NT2/D1 (cell line): ENCODE measurements around the gene CDK5RAP1.

ENCODE experiments used
- DNase-seq: peaks from one replicate; pipeline ENCODE4 v3.0.0-alpha.2; 2011; ENCODE audit warnings: low read depth, low spot score
- H3K27me3 ChIP-seq: 2 replicates; pipeline ENCODE4 v1.6.0; 2011; ENCODE audit warnings: mild to moderate bottlenecking; ENCODE audit not compliant: insufficient read length, insufficient read depth
- H3K36me3 ChIP-seq: 2 replicates; pipeline ENCODE4 v1.6.1; 2011; ENCODE audit warnings: mild to moderate bottlenecking, low read length, mixed read lengths; ENCODE audit not compliant: insufficient read depth, insufficient read length
- H3K4me1 ChIP-seq: 2 replicates; pipeline ENCODE4 v1.5.1; 2011; ENCODE audit not compliant: insufficient read depth, insufficient read length
- H3K4me3 ChIP-seq: 2 replicates; pipeline ENCODE4 v1.5.1; 2011; ENCODE audit warnings: low read depth; ENCODE audit not compliant: insufficient read length
- H3K9ac ChIP-seq: 2 replicates; pipeline ENCODE4 v1.6.0; 2011; ENCODE audit warnings: low read depth; ENCODE audit not compliant: insufficient read length
- H3K9me3 ChIP-seq: 2 replicates; pipeline ENCODE4 v1.5.1; 2011; ENCODE audit warnings: mild to moderate bottlenecking, low read length; ENCODE audit not compliant: insufficient read depth
- SUZ12 ChIP-seq: IDR thresholded peaks from 2 replicates; pipeline ENCODE4 v1.6.1; 2011; ENCODE audit not compliant: insufficient read length, insufficient read depth; ENCODE audit errors: extremely low read depth
- YY1 ChIP-seq: IDR thresholded peaks from 2 replicates; pipeline ENCODE4 v1.6.1; 2011; ENCODE audit not compliant: insufficient read length, insufficient read depth
- ZNF274 ChIP-seq: IDR thresholded peaks from 2 replicates; pipeline ENCODE4 v1.6.1; 2011; ENCODE audit warnings: mild to moderate bottlenecking, low read depth, low read length

Gene CDK5RAP1

DNA sequence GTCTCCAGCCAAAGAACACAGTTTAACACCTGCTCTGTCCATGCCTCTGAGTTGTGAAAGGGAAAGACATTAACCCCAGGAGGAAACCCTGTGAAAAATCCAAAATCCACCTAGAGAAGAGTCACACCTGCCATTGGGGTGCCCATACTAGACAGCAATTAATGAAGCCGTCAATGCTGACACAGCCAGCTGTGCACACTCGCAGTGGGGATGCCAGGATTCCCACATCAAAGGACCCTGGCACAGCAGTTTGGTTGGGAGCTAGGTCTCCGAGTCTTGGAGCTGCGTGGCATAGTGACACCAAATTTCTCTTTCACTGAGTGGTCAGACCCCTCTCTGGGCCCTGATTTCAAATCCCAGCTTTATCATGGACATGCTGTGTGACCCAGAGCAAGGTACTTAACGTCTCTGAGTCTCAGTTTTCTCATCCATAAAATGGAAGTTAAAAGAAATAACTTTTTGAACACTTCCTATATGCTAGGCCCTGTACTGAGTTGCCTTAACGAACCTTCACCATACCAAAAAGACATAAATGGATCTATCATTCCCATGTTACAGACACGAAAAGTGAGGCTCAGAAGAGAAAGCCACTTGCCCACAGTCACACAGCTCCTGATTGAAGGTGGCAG lies 87.5 kb downstream of the CDK5RAP1 start:
- Histone ChIP-seq H3K4me3 (no peak overlapping the region), H3K9ac (no peak overlapping the region), H3K36me3 (no peaks in the 10 kb centered on the region), H3K27me3 (no peaks in the 10 kb centered on the region), H3K9me3 (no peaks in the 10 kb centered on the region), H3K4me1 (no peaks in the 10 kb centered on the region)
- TF ChIP-seq SUZ12: no peak
- DNase-seq: no peak

GRCh38 chr20:33312583-33312982 lies 88.7 kb downstream of the CDK5RAP1 start:
- TF ChIP-seq ZNF274 (no peak), SUZ12 (no peak), YY1 (no peak)
- no peak overlapping the region for H3K9ac ChIP-seq
- H3K9me3 ChIP-seq: no peaks in the 10 kb centered on the region
- H3K4me1 ChIP-seq: no peaks in the 10 kb centered on the region
- no peaks in the 10 kb centered on the region for H3K27me3 ChIP-seq
- no peak overlapping the region for H3K4me3 ChIP-seq
- no peak for DNase-seq
- H3K36me3 ChIP-seq: no peaks in the 10 kb centered on the region

GRCh38 chr20:33311996-33312395 lies 89.3 kb downstream of the CDK5RAP1 start:
- Histone ChIP-seq H3K9ac (no peak overlapping the region), H3K4me3 (no peak overlapping the region), H3K9me3 (no peaks in the 10 kb centered on the region), H3K27me3 (no peaks in the 10 kb centered on the region), H3K36me3 (no peaks in the 10 kb centered on the region), H3K4me1 (no peaks in the 10 kb centered on the region)
- TF ChIP-seq SUZ12 (no peak), YY1 (no peak), ZNF274 (no peak)
- DNase-seq: no peak

- H3K9me3 ChIP-seq: no peaks in the 10 kb centered on the region
Observed at GRCh38 chr20:33311011-33311410, 90.3 kb downstream of the CDK5RAP1 start.

GRCh38 chr20:33310327-33310899 lies 90.9 kb downstream of the CDK5RAP1 start:
- H3K4me3 ChIP-seq: no peak overlapping the region
- H3K27me3 ChIP-seq: no peaks in the 10 kb centered on the region
- H3K4me1 ChIP-seq: peaks cover 5% of the 10 kb centered on the region
- DNase-seq: no peak
- no peaks in the 10 kb centered on the region for H3K9me3 ChIP-seq
- TF ChIP-seq YY1: no peak
- no peak for TF ChIP-seq SUZ12
- TF ChIP-seq ZNF274: no peak
- H3K9ac ChIP-seq: no peak overlapping the region
- H3K36me3 ChIP-seq: no peaks in the 10 kb centered on the region

More at GRCh38 chr20:33311011-33311410, 90.3 kb downstream of the CDK5RAP1 start:
- DNase-seq: no peak
- peaks cover under 1% of the 10 kb centered on the region for H3K4me1 ChIP-seq
- H3K36me3 ChIP-seq: no peaks in the 10 kb centered on the region
- TF ChIP-seq ZNF274 (no peak), YY1 (no peak), SUZ12 (no peak)
- no peak overlapping the region for H3K4me3 ChIP-seq
- H3K27me3 ChIP-seq: no peaks in the 10 kb centered on the region
- H3K9ac ChIP-seq: no peak overlapping the region

DNA sequence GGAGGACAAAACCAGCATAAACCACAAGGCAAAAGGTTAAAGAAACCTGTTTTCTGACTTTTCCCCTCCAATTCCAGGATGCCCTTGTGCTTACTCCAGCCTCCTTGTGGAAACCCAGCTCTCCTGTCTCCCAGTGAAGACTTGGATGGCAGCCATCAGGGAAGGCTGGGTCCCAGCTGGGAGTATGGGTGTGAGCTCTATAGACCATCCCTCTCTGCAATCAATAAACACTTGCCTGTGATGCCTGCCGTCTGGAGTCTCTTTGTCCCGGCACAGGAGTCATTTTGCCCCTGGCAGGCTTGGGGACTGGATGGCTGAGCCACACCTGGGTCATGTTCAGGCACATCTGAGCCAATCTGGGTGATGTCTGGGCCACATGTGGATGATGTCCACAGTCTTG lies 91.7 kb downstream of the CDK5RAP1 start:
- no peak for DNase-seq
- peaks cover 5% of the 10 kb centered on the region for H3K4me1 ChIP-seq
- H3K9ac ChIP-seq: no peak overlapping the region
- no peaks in the 10 kb centered on the region for H3K9me3 ChIP-seq
- H3K4me3 ChIP-seq: no peak overlapping the region
- no peaks in the 10 kb centered on the region for H3K27me3 ChIP-seq
- H3K36me3 ChIP-seq: no peaks in the 10 kb centered on the region
- TF ChIP-seq SUZ12 (no peak), YY1 (no peak)
